GM12872 (cell line): ENCODE measurements around the gene PRSS56.

Experiments used
- CTCF ChIP-seq: IDR thresholded peaks from 3 replicates; pipeline ENCODE4 v1.5.1; 2011; ENCODE audit warnings: low read depth, mild to moderate bottlenecking, low read length, moderate library complexity; ENCODE audit not compliant: insufficient read depth

Gene PRSS56

GRCh38 chr2:232543928-232544631 is 23.9 kb downstream of the PRSS56 start:
- no peak for TF ChIP-seq CTCF

- no peak for TF ChIP-seq CTCF
These were observed 24.5 kb downstream of the PRSS56 start for GRCh38 chr2:232544674-232545073.

DNA sequence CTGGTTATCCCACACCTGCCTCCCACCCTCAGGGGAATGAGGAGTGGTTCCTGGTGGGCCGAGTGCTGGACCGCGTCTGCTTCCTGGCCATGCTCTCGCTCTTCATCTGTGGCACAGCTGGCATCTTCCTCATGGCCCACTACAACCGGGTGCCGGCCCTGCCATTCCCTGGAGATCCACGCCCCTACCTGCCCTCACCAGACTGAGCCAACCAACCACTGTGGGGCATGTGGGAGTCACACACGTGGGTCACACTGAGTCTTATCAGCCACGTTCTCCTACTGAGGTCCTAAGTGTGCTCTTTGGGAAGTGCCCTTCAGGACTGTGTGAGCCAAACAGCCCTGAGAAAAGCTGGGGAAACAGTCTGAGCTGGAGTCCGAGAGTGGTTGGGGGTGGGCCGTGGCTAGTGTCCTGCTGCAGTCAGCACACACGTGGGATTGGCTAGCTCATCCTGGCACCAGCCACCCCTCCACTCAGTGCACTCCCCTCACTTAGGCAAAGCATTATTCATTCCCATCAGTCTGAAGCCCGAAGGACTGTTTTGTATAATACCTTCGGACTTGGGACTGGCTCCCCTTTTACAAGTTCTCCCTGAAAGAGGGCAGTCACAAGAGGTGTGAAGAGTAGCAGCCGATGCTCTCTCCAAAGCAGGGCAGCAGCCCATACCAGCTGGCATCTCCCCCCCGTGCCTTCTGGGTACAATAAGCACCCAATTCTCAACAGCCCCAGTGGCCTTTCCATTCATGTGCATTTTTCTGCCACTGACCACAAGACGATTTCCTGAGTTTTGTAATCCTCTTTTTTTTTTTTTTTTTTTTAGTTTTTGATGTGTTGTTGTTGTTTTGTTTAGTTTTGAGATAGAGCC is 25.6 kb downstream of the PRSS56 start:
- TF ChIP-seq CTCF: no peak

DNA sequence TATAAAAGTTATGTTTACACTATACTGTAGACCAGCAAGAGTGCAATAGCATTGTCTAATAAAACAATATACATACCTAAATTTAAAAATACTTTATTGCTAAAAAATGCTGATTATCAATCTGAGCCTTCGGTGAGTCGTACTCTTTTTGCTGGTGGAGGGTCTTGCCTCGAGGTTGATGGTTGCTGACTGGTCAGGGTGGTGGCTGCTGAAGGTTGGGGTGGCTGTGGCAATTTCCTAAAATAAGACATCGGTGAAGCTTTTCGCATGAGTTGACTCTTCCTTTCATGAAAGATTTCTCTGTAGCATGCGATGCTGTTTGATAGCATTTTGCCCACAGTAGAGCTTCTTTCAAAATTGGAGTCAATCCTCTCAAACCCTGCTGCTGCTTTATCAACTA is 27.8 kb downstream of the PRSS56 start:
- TF ChIP-seq CTCF: no peak

DNA sequence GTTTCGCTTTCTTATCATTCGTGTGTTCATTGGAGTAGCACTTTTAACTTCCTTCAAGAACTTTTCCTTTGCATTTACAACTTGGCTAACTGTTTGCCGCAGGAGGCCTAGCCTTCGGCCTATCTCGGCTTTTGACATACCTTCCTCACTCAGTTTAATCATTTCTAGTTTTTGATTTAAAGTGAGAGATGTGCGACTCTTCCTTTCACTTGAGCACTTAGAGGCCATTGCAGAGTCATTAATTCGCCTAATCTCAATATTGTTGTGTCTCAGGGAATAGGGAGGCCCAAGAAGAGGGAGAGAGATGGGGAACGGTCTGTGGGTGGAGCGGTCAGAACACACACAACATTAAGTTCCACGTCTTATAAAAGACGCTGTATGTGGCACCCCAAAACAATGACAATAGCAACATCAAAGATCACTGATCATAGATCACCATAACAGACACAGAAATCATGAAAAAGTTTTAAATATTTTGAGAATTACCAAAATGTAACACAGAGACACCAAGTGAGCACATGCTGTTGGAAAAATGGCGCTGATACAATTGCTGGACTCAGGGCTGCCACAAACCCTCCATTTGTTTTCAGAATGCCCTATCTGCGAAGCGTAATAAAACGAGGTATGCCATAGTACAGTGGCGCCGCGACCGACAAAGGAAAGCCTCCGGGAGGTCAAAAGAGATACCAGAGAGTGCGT is 29.6 kb downstream of the PRSS56 start:
- no peak for TF ChIP-seq CTCF

DNA sequence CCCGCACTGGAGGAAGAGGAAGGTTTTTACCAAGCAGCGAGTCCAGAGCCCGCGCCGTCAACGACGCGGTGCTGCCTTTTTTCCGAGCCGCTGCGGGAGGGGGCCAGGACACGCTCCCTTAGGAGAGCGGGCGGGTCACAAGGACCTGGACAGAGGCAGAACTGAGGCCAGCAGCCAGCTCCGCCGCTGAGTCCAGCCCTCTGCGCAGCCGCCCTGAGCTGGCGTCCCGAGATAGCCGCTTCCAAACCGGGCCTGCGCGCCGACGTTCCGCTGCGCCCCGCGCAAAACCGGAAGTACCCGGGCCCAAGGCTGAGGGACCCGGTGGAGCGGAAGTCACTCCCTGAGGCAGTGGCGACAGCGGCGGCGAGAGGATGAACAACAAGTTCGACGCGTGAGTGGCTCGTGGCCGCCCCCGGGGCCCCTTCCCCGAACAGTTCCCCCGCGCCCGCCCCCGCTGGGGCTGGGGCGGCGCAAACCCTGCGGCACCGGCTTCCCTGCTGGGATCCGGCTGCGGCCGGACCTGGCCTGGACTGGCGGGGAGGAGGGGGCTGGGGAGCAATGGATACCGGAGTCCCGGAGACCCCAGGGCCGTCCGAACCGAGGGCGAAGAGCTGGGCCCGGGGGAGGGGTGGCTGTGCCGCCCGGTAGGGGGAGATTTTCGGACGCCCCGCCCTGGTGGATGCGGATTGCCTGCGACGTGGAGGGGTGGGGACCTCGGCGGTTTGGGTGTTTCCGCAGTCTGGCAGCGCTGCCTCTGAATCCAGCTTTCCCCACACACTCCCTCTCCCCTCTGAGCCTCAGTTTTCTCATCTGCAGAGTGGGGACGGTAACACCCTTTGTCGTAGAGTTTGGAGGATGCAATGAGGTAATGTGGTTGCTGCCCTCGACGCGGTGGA is 30.4 kb downstream of the PRSS56 start, which contains the start of the genes EIF4E2 and TIGD1:
EIF4E2 (plus strand) TSS at position 336 of the 896 bp plus-strand sequence; CDS start at position 372, 36 bp downstream.
TIGD1 (minus strand) TSS at position 204 of the 896 bp plus-strand sequence. CDS start 675 bp downstream, outside the sequence.
- 0 out of 3 replicates have a peak, but pooled peaks have one; percentile 8 for TF ChIP-seq CTCF
